Right kidney (tissue), 1 donor: Measurements from ENCODE around the gene LARP4B.

Source experiments
- DNase-seq: peaks from one replicate; pipeline ENCODE4 v3.0.0-alpha.2; 2016

Gene LARP4B

GRCh38 chr10:926075-926698 is 5.3 kb downstream of the LARP4B start:
- no peak for DNase-seq

- DNase-seq = no peak
These were observed 7.0 kb downstream of the LARP4B start for GRCh38 chr10:924524-924859.

GRCh38 chr10:923844-924523 is 7.5 kb downstream of the LARP4B start:
- DNase-seq = no peak

- no peak for DNase-seq
These were observed 9.8 kb downstream of the LARP4B start for GRCh38 chr10:921471-922414.

GRCh38 chr10:920450-920849 is 11.1 kb downstream of the LARP4B start:
- no peak for DNase-seq

GRCh38 chr10:919481-919880 is 12.0 kb downstream of the LARP4B start:
- no peak for DNase-seq

- DNase-seq = no peak
These were observed 13.5 kb downstream of the LARP4B start for GRCh38 chr10:917999-918398.

GRCh38 chr10:917416-917720 is 14.1 kb downstream of the LARP4B start:
- no peak for DNase-seq

GRCh38 chr10:916716-917415 is 14.6 kb downstream of the LARP4B start:
- DNase-seq = no peak

GRCh38 chr10:909831-910230 is 21.7 kb downstream of the LARP4B start:
- DNase-seq = no peak

GRCh38 chr10:905972-906371 is 25.5 kb downstream of the LARP4B start:
- no peak for DNase-seq

- no peak for DNase-seq
These were observed 26.0 kb downstream of the LARP4B start for GRCh38 chr10:905503-905902.

- no peak for DNase-seq
These were observed 27.1 kb downstream of the LARP4B start for GRCh38 chr10:904403-904802.

GRCh38 chr10:898141-898540 is 33.4 kb downstream of the LARP4B start:
- no peak for DNase-seq

GRCh38 chr10:896982-897381 is 34.5 kb downstream of the LARP4B start:
- DNase-seq = no peak

- DNase-seq = no peak
These were observed 36.2 kb downstream of the LARP4B start for GRCh38 chr10:895324-895723.

GRCh38 chr10:878895-879294 is 52.6 kb downstream of the LARP4B start:
- DNase-seq = no peak

GRCh38 chr10:878333-878759 is 53.2 kb downstream of the LARP4B start:
- no peak for DNase-seq

- no peak for DNase-seq
These were observed 55.1 kb downstream of the LARP4B start for GRCh38 chr10:876438-876837.

- no peak for DNase-seq
These were observed 58.5 kb downstream of the LARP4B start for GRCh38 chr10:873020-873419.

GRCh38 chr10:871951-872403 is 59.5 kb downstream of the LARP4B start:
- no peak for DNase-seq

- no peak for DNase-seq
These were observed 60.8 kb downstream of the LARP4B start for GRCh38 chr10:870564-871166.
